ENCODE results near the gene DPP6.

DNA sequence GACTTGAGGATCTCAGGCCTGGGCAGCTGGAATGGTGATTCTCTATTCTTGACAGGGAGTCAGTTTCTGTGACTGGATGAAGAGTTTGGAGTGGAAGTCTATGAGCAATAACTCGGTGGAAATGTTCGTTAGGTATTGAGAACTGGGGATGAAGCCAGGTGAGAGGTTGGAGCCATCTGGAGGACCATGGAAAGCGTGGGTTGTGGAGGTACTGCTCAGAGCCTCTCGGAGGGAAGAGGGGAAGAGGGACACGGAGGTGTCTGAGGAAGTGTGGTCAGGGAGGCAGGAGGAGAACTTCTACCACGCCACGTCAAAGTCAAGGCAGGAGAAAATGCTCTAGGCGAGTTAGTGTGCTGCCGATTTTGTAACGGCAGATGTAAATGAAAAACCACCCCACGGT, 430.7 kb downstream of the DPP6 start:
- TF ChIP-seq, protein P1, sequence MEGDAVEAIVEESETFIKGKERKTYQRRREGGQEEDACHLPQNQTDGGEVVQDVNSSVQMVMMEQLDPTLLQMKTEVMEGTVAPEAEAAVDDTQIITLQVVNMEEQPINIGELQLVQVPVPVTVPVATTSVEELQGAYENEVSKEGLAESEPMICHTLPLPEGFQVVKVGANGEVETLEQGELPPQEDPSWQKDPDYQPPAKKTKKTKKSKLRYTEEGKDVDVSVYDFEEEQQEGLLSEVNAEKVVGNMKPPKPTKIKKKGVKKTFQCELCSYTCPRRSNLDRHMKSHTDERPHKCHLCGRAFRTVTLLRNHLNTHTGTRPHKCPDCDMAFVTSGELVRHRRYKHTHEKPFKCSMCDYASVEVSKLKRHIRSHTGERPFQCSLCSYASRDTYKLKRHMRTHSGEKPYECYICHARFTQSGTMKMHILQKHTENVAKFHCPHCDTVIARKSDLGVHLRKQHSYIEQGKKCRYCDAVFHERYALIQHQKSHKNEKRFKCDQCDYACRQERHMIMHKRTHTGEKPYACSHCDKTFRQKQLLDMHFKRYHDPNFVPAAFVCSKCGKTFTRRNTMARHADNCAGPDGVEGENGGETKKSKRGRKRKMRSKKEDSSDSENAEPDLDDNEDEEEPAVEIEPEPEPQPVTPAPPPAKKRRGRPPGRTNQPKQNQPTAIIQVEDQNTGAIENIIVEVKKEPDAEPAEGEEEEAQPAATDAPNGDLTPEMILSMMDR (IDR thresholded peaks at IDR 0.05): no peak
- no peak for TF ChIP-seq POLR2A (IDR thresholded peaks at IDR 0.05)
